Breast epithelium (tissue), 4 donors: ENCODE results near the gene IL10. TPM values are rescaled to one million over a fixed set of nuclear protein-coding genes. Genes with fewer than 3 reads are reported as not detected.
A peak's percentile ranks its signal among the peaks of the same experiment; 100 is the strongest.
"Not testable (repeated sequence)": the region's sequence is repeated elsewhere in the genome, so short reads cannot be mapped to it uniquely, and the experiment has no call there.

Experiments
- DNase-seq, 2 donors: peaks; one replicate each; pipeline ENCODE4 v3.0.0-alpha.2; 2019; ENCODE audit warnings: low spot score in 2 of 2
- H3K27ac ChIP-seq, 2 donors: fragments of 200-600 bp; sonication (generic) in 1 of 2; one replicate each; pipeline ENCODE4 v1.5.1; 2016 to 2019; ENCODE audit warnings: mild to moderate bottlenecking in 1 of 2
- H3K27me3 ChIP-seq, 2 donors: fragments of 200-600 bp; sonication (generic) in 1 of 2; one replicate each; pipeline versions ENCODE4 v1.5.1 to v1.6.0; 2017 to 2019; ENCODE audit warnings: control low read depth in 1 of 2, mild to moderate bottlenecking in 1 of 2
- H3K36me3 ChIP-seq: fragments of 200-600 bp; one replicate; pipeline ENCODE4 v1.5.1; 2019
- H3K4me1 ChIP-seq, 2 donors: fragments of 200-600 bp; sonication (generic); one replicate each; pipeline ENCODE4 v1.5.1; 2016 to 2019; ENCODE audit warnings: control low read depth in 1 of 2
- H3K4me3 ChIP-seq, 3 donors: fragments of 200-600 bp; sonication (generic); 1 replicate in 2 of 3; 2 replicates in 1 of 3; pipeline ENCODE4 v1.5.1; 2016 to 2019; ENCODE audit warnings: mild to moderate bottlenecking in 3 of 3, moderate library complexity in 2 of 3
- H3K9me3 ChIP-seq, 2 donors: fragments of 200-600 bp; sonication (generic) in 1 of 2; one replicate each; pipeline ENCODE4 v1.5.1; 2016 to 2019; ENCODE audit warnings: control low read depth in 1 of 2
- POLR2A ChIP-seq: fragments of 450-650 bp; IDR thresholded peaks from one replicate; pipeline ENCODE4 v1.6.1; 2016; ENCODE audit warnings: antibody characterized with exemption, mild to moderate bottlenecking, moderate library complexity
- POLR2AphosphoS5 ChIP-seq, 3 donors: sonication (generic); formaldehyde crosslinking; IDR thresholded peaks; one replicate each; pipeline ENCODE4 v1.6.1; 2017; ENCODE audit warnings: antibody characterized with exemption in 3 of 3
- intact Hi-C: fragments of 100-400 bp; cut with DNase I; formaldehyde crosslinking; loops from one replicate; pipeline ENCODE4 v1.15.1; 2023; ENCODE audit warnings: low total_unique reads
- total RNA-seq, 3 donors: library from RNA; depleted of rRNA; stranded (reverse); fragments of >200 nt; gene quantifications; one replicate each; pipeline ENCODE4 v1.1.0, GENCODE V29; 2016
- TF ChIP-seq, protein P1 (sequence below), 3 donors: fragments of 450-650 bp; IDR thresholded peaks; one replicate each; pipeline ENCODE4 v1.5.1; 2016 to 2017; ENCODE audit warnings: antibody characterized with exemption in 3 of 3, mild to moderate bottlenecking in 3 of 3, moderate library complexity in 3 of 3

Gene IL10
- total RNA-seq, 3 donors from 2014 or later = 0.98 to 5.3 (median 4.3) TPM

GRCh38 chr1:206768472-206769303 is 3.6 kb downstream of the IL10 start:
- no peaks in the 10 kb centered on the region for H3K4me1 ChIP-seq
- TF ChIP-seq, protein P1, sequence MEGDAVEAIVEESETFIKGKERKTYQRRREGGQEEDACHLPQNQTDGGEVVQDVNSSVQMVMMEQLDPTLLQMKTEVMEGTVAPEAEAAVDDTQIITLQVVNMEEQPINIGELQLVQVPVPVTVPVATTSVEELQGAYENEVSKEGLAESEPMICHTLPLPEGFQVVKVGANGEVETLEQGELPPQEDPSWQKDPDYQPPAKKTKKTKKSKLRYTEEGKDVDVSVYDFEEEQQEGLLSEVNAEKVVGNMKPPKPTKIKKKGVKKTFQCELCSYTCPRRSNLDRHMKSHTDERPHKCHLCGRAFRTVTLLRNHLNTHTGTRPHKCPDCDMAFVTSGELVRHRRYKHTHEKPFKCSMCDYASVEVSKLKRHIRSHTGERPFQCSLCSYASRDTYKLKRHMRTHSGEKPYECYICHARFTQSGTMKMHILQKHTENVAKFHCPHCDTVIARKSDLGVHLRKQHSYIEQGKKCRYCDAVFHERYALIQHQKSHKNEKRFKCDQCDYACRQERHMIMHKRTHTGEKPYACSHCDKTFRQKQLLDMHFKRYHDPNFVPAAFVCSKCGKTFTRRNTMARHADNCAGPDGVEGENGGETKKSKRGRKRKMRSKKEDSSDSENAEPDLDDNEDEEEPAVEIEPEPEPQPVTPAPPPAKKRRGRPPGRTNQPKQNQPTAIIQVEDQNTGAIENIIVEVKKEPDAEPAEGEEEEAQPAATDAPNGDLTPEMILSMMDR (IDR thresholded peaks at IDR 0.05) = no peak
- no peak for TF ChIP-seq POLR2A
- no peak for TF ChIP-seq POLR2AphosphoS5 (IDR thresholded peaks at IDR 0.05)
- DNase-seq = no peak
- peak overlapping the region in 1 of 3 donors; percentile 29 for H3K4me3 ChIP-seq
- intact Hi-C loops = no loop called here
- H3K27me3 ChIP-seq = no peaks in the 10 kb centered on the region
- peak overlapping the region in 1 of 2 donors; percentile 29 for H3K27ac ChIP-seq
- no peaks in the 10 kb centered on the region for H3K9me3 ChIP-seq
- H3K36me3 ChIP-seq = no peaks in the 10 kb centered on the region

- TF ChIP-seq POLR2AphosphoS5 (IDR thresholded peaks at IDR 0.05) = peak in 2 of 3 donors; percentile 22
- TF ChIP-seq POLR2A = no peak
- TF ChIP-seq, protein P1 (IDR thresholded peaks at IDR 0.05) = no peak
- DNase-seq = no peak
- Histone ChIP-seq H3K9me3 (no peaks in the 10 kb centered on the region), H3K27ac (no peak overlapping the region), H3K36me3 (no peaks in the 10 kb centered on the region), H3K4me1 (no peaks in the 10 kb centered on the region), H3K4me3 (no peak overlapping the region), H3K27me3 (no peaks in the 10 kb centered on the region)
- intact Hi-C loops = no loop called here
Measured at GRCh38 chr1:206766251-206766856, 5.9 kb downstream of the IL10 start.

DNA sequence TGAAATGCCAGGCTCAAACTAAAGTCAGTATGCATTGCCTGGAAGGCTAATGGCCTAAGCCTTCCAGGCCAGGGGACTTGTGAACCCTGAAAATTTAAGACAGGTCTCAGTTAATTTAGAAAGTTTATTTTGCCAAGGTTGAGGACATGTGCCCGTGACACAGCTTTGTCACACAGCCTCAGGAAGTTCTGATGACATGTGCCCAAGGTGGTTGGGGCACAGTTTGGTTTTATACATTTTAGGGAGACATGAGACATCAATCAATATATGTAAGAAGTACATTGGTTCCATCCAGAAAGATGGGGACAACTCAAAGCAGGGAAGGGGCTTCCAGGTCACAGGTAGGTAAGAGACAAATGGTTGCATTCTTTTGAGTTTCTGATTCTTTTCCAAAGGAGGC is 6.5 kb downstream of the IL10 start:
- DNase-seq, H3K4me1 ChIP-seq, H3K9me3 ChIP-seq, H3K4me3 ChIP-seq, intact Hi-C loops, H3K27ac ChIP-seq, H3K36me3 ChIP-seq, H3K27me3 ChIP-seq: not testable (repeated sequence)

DNA sequence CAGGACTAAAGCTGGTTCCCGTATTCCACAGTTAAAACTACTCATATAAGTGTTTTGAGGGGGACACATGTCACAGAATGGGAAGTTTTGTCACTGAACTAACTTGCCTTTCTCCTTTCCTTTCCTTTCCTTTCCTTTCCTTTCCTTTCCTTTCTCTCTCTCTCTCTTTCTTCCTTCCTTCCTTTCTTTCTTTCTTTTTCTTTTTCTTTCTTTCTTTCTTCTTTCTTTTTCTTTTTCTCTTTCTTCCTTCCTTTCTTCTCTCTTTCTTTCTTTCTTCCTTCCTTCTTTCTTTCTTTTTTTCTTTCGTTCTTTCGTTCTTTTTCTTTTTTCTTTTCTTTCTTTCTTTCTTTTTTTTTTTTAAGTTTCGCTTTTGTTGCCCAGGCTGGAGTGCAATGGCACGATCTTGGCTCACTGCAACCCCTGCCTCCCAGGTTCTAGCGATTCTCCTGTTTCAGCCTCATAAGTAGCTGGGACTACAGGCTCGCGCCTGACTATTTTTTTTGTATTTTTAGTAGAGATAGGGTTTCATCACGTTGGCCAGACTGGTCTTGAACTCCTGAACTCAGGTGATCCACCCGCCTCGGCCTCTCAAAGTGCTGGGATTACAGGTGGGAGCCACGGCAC is 9.4 kb downstream of the IL10 start:
- H3K9me3 ChIP-seq, H3K27ac ChIP-seq, H3K4me3 ChIP-seq, H3K27me3 ChIP-seq, intact Hi-C loops, H3K36me3 ChIP-seq, H3K4me1 ChIP-seq, DNase-seq: not testable (repeated sequence)

GRCh38 chr1:206761159-206761768 is 11.0 kb downstream of the IL10 start:
- H3K36me3 ChIP-seq = no peaks in the 10 kb centered on the region
- H3K9me3 ChIP-seq = no peaks in the 10 kb centered on the region
- no peak overlapping the region for H3K27ac ChIP-seq
- DNase-seq = no peak
- no peak for TF ChIP-seq POLR2A
- TF ChIP-seq POLR2AphosphoS5 (IDR thresholded peaks at IDR 0.05) = no peak
- TF ChIP-seq, protein P1 (IDR thresholded peaks at IDR 0.05) = no peak
- intact Hi-C loops = no loop called here
- no peaks in the 10 kb centered on the region for H3K4me1 ChIP-seq
- H3K27me3 ChIP-seq = no peaks in the 10 kb centered on the region
- no peak overlapping the region for H3K4me3 ChIP-seq

GRCh38 chr1:206760590-206760989 is 11.7 kb downstream of the IL10 start:
- no peak overlapping the region for H3K4me3 ChIP-seq
- no peak overlapping the region for H3K27ac ChIP-seq

More at GRCh38 chr1:206760590-206760989, 11.7 kb downstream of the IL10 start:
- intact Hi-C loops = no loop called here
- TF ChIP-seq POLR2A = no peak
- TF ChIP-seq, protein P1 (IDR thresholded peaks at IDR 0.05) = no peak
- no peak for TF ChIP-seq POLR2AphosphoS5 (IDR thresholded peaks at IDR 0.05)
- no peak for DNase-seq
- H3K36me3 ChIP-seq = no peaks in the 10 kb centered on the region
- no peaks in the 10 kb centered on the region for H3K27me3 ChIP-seq
- H3K9me3 ChIP-seq = no peaks in the 10 kb centered on the region
- no peaks in the 10 kb centered on the region for H3K4me1 ChIP-seq
